Measurements from ENCODE around the gene LRP8.

DNA sequence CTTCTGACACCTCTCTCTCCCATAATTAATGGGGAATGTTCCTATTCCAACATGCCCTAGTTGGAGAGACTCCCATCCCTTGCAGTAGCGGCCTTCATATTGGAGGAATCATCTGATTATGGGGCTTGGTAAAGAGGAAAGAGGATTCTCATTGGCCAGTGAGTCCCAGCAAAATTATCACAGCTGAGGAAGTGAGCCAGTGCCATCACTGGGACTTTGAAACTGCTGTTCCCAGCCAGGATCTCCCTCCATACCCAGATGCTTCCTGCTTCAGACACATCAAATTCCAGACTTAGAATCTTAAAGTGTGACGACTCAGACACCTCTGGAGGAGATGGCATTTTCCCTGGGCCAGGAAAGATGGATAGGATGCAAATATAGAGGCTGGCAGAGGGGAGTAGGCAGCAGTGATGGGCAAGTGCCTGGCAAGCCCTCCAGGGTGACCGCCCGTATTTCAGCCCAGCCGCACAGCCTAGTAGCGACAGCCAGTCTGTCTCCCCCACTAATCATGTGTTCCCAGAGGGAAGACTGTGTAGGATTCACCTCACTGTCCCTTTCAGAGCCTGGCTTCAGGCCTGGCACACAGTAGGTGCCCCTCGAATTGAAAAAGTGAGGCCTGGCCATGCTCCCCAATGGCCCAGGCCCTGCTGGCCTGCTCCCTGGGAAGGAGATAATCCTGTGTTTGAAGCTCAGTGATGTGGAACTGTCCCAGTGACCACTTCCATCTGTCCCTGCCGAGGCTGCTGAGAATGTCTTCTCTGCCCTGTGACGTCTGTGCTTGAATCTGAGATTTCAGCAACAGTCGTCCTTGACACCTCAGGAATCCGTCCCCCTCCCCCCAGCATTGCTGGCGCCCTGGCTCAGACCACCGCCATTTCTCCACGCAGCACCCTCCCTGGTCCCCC, 48.3 kb downstream of the LRP8 start:
- TF ChIP-seq EZH2 (IDR thresholded peaks at IDR 0.05; ENCODE audit: low read depth, unreplicated experiment) (no peak), JUNB (IDR thresholded peaks at IDR 0.05; ENCODE audit: unreplicated experiment) (no peak)
- TF ChIP-seq, protein P1, sequence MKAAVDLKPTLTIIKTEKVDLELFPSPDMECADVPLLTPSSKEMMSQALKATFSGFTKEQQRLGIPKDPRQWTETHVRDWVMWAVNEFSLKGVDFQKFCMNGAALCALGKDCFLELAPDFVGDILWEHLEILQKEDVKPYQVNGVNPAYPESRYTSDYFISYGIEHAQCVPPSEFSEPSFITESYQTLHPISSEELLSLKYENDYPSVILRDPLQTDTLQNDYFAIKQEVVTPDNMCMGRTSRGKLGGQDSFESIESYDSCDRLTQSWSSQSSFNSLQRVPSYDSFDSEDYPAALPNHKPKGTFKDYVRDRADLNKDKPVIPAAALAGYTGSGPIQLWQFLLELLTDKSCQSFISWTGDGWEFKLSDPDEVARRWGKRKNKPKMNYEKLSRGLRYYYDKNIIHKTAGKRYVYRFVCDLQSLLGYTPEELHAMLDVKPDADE (IDR thresholded peaks at IDR 0.05), result no peak
- TF ChIP-seq, protein P2, sequence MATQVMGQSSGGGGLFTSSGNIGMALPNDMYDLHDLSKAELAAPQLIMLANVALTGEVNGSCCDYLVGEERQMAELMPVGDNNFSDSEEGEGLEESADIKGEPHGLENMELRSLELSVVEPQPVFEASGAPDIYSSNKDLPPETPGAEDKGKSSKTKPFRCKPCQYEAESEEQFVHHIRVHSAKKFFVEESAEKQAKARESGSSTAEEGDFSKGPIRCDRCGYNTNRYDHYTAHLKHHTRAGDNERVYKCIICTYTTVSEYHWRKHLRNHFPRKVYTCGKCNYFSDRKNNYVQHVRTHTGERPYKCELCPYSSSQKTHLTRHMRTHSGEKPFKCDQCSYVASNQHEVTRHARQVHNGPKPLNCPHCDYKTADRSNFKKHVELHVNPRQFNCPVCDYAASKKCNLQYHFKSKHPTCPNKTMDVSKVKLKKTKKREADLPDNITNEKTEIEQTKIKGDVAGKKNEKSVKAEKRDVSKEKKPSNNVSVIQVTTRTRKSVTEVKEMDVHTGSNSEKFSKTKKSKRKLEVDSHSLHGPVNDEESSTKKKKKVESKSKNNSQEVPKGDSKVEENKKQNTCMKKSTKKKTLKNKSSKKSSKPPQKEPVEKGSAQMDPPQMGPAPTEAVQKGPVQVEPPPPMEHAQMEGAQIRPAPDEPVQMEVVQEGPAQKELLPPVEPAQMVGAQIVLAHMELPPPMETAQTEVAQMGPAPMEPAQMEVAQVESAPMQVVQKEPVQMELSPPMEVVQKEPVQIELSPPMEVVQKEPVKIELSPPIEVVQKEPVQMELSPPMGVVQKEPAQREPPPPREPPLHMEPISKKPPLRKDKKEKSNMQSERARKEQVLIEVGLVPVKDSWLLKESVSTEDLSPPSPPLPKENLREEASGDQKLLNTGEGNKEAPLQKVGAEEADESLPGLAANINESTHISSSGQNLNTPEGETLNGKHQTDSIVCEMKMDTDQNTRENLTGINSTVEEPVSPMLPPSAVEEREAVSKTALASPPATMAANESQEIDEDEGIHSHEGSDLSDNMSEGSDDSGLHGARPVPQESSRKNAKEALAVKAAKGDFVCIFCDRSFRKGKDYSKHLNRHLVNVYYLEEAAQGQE (IDR thresholded peaks at IDR 0.05; ENCODE audit: unreplicated experiment), result no peak
- TF ChIP-seq, protein P3, sequence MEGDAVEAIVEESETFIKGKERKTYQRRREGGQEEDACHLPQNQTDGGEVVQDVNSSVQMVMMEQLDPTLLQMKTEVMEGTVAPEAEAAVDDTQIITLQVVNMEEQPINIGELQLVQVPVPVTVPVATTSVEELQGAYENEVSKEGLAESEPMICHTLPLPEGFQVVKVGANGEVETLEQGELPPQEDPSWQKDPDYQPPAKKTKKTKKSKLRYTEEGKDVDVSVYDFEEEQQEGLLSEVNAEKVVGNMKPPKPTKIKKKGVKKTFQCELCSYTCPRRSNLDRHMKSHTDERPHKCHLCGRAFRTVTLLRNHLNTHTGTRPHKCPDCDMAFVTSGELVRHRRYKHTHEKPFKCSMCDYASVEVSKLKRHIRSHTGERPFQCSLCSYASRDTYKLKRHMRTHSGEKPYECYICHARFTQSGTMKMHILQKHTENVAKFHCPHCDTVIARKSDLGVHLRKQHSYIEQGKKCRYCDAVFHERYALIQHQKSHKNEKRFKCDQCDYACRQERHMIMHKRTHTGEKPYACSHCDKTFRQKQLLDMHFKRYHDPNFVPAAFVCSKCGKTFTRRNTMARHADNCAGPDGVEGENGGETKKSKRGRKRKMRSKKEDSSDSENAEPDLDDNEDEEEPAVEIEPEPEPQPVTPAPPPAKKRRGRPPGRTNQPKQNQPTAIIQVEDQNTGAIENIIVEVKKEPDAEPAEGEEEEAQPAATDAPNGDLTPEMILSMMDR (conservative IDR thresholded peaks at IDR 0.05; ENCODE audit: low read depth in 2 of 2), result no peak
